ENCODE results near the gene JOSD1. TPM values are rescaled to one million over a fixed set of nuclear protein-coding genes. Genes with fewer than 3 reads are reported as not detected.

The JOSD1 gene
- polyA plus RNA-seq = 10 to 100 TPM; 22.5 to 37.8 (median 34.1) TPM

DNA sequence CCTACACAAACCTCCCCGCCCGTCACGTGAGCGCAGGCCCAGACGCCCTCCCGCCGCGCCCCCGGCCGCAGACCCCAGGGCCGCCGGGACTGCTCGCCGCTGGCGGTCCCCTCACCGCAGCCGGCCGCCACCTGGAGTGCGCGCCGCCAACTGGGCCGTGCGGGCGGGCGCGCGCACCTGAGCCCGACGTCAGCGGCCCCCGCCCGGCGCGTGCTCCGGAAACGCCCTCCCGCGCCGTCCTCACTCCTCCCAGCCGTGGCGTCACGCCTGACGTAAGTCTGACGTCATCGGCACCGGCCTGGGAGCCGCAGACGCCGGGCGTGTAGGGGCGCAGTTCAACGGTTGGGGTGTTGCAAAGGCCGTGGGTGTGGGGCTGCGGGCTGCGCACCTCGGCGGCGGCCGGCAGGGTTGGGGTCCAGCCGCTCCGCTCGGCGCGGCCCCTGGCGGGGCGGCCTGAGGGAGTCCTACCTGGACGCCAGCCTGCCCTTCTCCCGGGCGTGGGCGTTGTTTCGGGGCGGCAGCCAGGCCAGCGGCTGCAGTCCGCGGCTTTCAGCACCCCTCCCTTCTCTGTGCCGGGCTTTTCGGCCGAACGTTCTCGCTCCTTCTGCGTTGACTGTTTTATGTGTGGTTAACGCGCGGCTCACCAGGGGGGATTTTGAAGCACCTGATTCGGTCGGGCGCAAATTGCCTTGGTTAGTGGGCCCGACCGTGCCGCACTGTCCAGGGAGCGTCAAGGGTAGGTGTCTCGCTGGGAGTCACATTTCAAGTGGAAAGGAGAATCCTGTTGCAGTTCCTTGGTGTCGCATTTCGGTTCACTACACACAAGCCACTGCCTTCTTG lies at the start of gene JOSD1:
JOSD1 (minus strand) TSS at position 155 of the 840 bp plus-strand sequence. CDS start 956 bp downstream, outside the sequence.
- WGBS, 3 donors = 0 to 1% (median 1%) methylated on average over 67 to 94 of the region's 94 CpGs
- H3K27ac ChIP-seq (ENCODE audit: low read depth, low read length) = peak within 1 kb of the TSS; percentile 51

DNA sequence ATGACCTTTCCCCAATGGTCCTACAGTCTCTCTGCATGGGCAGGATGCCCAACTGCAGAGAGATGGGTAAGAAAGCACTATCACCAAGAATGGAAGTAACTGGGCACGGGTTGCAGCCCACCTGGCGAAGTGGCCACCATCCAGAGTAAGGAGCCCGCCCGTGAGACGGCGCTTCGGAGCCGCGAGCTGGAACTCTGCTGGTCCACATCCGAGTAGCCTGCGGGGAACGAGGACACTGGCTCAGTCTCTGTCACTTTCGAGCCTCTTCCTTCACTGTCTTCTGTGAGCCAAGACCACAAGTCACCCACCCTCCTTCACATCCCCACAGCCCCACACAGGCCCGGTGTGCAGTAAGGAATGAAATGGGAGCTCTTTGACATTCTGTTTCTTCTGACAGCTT lies 49.4 kb upstream of the JOSD1 start:
- WGBS, 3 donors = 91 to 95% (median 93%) methylated on average over 14 of the region's 14 CpGs
- no peak overlapping the region for H3K27ac ChIP-seq (ENCODE audit: low read depth, low read length)

DNA sequence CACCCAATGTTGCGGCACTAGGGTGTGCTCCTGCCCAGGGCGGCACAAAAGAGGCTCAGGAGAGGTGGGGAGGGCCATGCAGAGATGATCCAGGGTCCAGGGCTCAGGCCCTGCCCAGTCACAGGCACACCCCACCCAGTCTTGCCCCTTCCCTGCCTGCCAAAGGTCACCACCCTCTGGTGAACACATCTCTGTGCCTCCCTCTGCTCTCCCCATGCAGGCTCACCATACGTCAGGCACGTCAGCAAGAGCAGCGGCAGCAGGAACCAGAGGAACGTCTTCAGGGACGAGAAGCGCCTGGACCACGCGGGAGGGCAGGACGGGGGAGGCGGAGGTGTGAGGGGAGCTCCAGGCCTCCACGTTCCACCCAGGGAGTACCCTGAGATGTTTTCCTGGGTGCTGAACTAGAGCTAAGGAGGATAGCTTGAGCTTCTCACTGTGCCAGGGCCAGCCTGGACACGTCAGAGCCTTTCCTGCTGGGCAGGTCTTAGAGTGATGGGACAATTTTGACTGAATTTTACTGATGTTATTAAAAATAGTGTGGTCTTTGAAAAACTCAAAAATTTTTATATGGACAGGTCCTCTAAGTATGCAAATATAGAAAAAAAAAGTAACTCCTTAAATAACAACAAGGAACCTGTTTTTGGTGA lies 47.9 kb upstream of the JOSD1 start:
- H3K27ac ChIP-seq (ENCODE audit: low read depth, low read length) = no peak overlapping the region

DNA sequence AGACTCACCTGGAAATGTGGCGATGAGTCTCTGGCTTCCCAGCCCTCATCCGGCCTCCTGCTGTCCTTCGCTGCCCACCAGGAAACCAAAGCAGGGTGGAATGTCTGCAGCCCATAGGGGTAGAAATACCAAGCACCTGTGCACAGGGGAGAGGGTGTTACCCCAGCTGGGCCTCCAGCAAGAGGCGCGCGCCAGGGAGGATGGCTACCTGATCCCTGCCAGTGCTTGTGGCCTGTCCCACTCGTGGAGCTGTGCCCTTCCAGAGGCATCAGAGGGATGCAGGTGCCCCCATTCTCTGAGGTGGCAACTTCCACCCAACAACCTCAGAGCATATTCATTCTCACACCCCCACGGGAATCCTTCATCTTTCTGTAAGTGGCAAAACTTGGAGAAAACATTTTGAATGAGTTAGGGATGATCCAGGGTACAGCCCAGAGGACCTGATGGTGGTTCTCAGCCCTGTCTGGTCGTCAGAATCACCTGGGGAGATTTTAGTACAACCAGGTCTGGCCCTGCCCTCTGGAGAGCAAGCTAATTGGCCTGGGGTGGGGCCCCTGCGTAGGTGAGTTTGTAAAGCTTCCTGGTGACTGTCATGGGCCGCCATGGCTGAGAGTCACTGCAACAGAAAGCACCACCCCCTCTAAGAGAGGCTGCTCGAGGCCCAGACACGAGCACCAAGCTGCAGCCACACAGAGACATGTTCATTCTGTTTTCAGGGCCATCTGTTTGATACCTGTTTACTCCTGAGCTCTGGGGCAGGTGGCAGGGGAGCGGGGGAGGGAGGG lies 45.1 kb upstream of the JOSD1 start:
- H3K27ac ChIP-seq (ENCODE audit: low read depth, low read length) = no peak overlapping the region
- 89 to 93% (median 90%) methylated on average over 13 to 14 of the region's 14 CpGs for WGBS, 3 donors

More for the DNA sequence above, 47.9 kb upstream of the JOSD1 start:
- 79 to 86% (median 85%) methylated on average over 14 of the region's 14 CpGs for WGBS, 3 donors

DNA sequence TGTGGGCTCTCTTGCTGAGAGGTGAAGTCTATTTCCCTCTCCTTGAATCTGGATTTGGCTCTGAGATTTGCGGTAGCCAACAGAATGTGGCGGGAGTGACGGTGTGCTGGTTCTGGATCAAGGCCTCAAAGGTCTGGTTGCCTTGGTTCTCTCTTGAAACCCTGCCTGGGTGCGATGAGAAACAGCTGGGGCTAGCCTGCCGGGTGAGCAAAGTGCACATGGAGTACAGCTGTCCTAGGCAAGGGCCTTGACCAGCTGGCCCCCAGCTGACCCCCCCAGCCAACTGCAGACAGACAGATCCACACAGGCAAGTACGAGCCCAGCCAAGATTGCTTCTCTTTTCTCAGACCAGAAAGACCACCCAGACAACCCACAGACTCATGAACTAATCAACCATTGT lies 44.2 kb upstream of the JOSD1 start:
- no peak overlapping the region for H3K27ac ChIP-seq (ENCODE audit: low read depth, low read length)
- WGBS, 3 donors = 68 to 91% (median 82%) methylated on average over 6 of the region's 6 CpGs

DNA sequence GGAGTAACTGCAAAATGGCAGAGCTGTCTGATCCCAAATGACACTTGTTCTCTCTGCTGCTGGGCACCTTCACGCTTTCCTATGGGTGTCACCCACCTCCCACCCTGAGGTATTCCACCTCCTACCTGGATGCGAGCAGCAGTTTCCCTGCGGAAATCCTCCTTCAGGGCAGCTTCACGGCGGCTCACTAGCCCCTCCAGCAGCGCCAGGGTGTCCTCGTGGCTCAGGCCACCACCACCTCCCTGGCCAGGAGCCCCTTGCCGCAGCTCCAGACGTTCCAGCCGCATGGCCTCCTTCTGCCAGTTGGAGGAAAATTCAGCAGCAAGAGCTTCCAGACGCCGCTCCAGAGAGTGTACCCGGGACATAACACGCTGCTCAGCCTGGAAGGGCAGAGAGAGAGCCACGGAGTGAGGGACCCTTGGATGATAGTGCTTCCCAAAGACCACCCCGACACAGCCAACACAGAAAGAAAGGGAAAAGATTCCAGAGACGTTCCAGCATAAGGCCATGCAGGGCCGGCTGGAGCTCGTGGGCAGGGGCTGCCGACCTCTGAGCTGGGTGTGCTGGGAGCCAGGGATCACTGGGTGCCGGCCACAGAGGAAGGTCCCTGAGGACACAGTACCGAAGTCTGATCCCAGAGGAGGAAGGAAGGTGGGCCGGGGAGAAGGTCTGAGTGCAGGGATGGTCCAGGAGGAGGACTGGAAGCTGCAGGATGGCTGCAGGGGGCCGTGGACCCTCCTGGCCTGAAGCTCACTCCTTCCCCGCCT lies 41.6 kb upstream of the JOSD1 start:
- WGBS, 3 donors = 90 to 94% (median 93%) methylated on average over 25 of the region's 25 CpGs

DNA sequence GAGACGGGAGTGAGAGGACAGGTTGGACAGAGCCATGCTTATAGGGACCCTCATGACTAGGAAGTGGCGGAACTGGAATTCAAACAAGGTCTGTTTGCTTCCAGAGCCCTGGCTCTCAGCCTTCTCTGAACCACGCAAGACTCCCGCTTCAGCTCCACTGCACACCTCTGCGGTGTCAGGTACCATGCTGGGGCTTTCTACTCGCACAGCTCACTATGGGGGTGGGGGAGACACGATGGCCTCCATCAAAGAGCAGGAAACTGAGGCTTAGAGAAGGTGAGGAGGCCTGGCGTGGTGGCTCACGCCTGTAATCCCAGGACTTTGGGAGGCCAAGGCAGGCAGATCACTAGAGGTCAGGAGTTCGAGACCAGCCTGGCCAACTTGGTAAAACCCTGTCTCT lies 40.8 kb upstream of the JOSD1 start:
- no peak overlapping the region for H3K27ac ChIP-seq (ENCODE audit: low read depth, low read length)

More for the DNA sequence above, 41.6 kb upstream of the JOSD1 start:
- H3K27ac ChIP-seq (ENCODE audit: low read depth, low read length) = no peak overlapping the region

DNA sequence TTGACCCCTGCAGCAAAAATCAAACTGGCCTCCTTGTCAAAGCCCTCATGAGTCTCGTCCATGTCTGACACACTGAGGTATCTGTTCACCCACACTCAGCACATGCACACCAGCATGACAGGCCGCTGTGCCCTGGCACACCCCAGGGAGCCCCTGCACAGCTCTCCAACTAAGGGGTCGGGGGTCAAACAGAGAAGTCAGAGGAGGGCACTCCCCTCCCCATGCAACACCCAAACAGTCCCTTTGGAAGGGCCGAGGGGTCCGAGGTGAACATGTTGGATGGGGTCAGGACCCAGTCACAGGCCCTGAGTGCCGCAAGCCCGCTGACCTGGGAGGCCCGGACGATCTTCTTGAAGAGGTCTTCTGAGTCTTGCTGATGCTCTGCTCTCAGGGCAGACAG lies 40.4 kb upstream of the JOSD1 start:
- 91 to 93% (median 92%) methylated on average over 9 of the region's 9 CpGs for WGBS, 3 donors
- no peak overlapping the region for H3K27ac ChIP-seq (ENCODE audit: low read depth, low read length)

More for the DNA sequence above, 40.8 kb upstream of the JOSD1 start:
- WGBS, 3 donors = 93 to 96% (median 94%) methylated on average over 10 of the region's 10 CpGs

DNA sequence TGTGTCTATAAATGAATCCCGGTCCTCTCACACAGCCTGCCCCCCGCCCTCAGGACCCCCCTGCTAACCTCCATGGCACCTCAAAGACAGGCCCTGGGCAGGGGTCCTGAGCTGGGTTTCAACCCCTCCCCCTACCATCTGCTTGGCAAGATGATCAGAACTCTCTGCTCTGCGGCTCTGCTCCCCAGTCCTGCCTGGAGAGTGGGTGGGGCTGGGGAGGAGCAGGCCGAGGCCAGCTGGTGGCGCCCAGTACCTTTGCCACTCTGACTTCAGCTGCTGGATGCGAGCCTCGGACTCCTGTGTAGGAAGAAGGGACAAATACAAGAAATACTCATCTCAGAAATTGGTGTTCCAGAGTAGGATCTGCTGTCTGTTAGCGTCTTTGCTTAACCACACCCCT lies 40.0 kb upstream of the JOSD1 start:
- H3K27ac ChIP-seq (ENCODE audit: low read depth, low read length) = no peak overlapping the region
- WGBS, 3 donors = 79 to 86% (median 84%) methylated on average over 8 of the region's 8 CpGs

DNA sequence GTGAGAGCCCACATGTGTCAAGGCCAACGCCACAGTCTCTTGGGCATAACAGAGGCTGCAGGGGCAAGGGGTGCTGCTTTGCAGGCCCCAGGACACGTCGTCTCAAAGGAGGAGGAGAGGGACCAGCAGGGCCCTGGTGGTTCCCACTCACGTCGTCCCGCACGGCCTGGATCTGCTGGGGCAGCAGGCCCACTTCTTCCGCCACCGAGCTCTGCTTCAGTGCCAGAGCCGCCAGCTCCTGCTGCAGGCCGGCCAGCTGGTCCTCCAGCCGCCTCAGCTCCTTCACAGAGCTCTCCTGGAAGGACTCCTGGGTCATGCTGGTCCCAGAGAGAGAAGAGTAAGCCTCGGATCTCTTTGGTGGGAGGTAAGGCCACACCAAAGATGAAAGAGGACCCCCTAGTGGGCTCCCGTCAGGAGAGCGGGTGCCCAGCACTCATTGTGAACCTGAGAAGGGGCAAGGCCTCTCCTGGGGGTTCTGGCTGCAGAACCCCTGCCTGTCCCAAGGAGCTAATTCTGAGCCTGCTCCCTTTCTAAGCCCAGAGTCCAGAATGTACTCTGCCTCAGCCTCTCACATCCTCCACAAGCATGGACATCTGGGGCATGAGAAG lies 39.5 kb upstream of the JOSD1 start:
- 90 to 92% (median 91%) methylated on average over 14 to 15 of the region's 15 CpGs for WGBS, 3 donors
- no peak overlapping the region for H3K27ac ChIP-seq (ENCODE audit: low read depth, low read length)

DNA sequence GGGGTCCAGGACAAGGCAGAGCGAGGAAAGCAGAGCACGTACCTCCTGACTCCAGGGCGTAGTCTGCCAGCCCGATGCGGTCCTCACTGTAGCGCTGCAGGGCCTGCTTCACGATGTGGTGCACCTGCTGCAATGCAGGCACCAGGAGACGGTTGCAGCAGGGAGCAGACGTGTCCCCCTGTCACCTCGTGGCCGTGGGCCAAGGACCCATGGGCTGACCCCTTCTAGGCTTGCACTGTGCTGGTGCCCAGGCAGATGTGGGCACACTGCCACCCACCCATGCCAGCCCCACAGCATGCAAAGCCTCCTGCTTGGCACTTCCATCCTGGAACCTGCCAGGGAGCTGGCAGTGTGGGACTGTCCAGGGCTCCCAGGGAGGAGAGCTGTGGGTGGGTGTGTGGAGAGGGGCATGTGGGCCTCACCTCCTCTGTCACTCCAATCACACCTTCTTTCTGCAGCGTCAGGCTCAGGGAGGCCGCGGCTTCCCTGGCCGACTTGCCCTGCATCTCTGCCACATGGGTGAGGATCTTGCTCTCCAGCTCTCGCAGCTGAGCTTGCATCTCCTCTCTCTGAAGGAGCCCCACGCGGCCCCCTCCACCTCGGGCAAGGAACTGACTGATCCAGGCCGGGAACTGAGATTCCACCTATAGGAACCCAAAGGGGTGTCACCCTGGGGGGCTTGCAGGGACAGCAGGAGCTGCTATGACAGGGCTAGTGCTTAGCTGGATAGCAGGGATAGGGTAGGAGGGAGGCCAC lies 38.7 kb upstream of the JOSD1 start:
- no peak overlapping the region for H3K27ac ChIP-seq (ENCODE audit: low read depth, low read length)
- 90 to 94% (median 92%) methylated on average over 20 of the region's 20 CpGs for WGBS, 3 donors

DNA sequence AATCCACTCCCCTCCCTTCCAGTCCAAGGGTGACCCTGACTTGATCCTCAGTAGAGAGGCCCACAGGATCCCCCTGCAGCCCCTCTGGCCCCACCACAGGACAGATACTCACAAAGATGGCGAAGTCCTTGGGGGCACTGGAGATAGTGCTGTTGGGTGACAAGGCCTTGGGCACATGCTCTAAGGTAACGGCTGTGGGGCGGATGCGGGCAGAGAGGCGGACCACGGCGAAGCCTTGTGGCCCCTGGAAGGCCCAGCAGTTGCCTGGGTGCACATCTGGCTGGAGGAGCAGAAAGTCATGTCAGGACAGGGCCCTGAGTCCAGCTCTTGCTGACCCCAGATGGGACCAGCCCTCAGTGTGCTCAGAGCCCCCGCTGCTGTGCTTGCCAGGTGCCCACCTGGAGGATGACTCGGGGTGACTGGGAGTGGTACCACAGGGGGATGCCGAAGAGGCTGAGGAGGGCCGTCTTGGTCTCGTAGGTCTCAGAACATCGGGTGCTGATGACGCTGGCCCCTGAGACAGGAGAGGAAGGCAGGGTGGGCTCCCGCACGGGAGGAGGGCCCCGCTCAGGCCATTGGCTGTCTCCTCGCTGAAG lies 37.8 kb upstream of the JOSD1 start:
- WGBS, 3 donors = 94 to 95% (median 94%) methylated on average over 18 of the region's 18 CpGs

DNA sequence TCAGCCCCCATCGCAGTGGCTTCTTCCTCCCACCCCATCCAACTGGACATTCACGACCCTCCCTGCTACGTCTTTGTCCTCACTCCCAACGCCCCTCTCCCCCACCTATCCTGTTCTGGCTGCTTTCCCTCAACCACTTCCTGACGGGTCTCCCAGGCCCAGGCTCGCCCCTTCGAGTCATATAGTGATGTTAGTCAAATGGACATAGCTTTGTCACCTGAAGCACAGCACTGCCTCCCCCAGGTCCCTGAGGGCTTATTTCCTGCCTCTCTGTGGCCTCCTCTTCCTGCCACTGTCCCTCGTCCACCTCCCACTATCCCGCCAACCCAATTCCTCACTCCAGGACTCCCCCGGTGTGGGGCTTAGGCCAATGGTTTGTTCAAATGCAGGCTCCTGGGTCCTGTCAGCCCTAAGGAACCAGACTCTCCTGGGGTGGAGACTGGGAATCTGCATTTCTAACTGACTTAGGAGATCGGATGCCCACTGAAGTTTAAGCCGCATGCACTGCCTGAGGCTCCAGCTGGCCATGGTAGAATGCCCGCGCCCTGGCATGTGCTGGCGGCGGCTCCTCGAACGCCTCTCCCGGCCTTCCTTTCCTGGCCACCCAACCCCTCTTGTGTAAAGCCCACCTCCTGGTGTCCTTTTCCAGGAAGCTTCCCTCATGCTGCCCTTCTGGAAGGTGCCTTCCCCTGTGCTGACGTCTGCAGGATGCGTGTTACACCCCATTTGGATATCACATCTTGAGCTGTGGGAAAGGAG lies 36.7 kb upstream of the JOSD1 start:
- H3K27ac ChIP-seq (ENCODE audit: low read depth, low read length) = no peak overlapping the region
- 75 to 92% (median 77%) methylated on average over 21 of the region's 21 CpGs for WGBS, 3 donors

More for the DNA sequence above, 37.8 kb upstream of the JOSD1 start:
- no peak overlapping the region for H3K27ac ChIP-seq (ENCODE audit: low read depth, low read length)

DNA sequence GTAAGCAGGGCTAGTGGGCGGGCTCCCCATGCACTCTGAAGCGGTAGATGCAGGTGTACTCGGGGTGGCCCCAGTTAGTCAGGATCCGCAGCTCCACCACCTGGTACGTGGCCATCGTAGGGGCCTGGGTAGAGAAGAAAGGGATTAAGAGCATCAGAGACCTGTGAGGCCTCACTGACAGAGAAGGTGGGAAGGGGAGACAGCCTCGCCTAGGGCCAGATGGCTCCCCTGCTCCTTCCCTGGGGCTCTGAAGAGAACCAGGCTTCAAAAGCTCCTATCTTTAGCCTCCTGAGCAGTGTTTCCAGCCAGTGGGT lies 35.5 kb upstream of the JOSD1 start:
- no peak overlapping the region for H3K27ac ChIP-seq (ENCODE audit: low read depth, low read length)
- 87 to 90% (median 88%) methylated on average over 7 of the region's 7 CpGs for WGBS, 3 donors

DNA sequence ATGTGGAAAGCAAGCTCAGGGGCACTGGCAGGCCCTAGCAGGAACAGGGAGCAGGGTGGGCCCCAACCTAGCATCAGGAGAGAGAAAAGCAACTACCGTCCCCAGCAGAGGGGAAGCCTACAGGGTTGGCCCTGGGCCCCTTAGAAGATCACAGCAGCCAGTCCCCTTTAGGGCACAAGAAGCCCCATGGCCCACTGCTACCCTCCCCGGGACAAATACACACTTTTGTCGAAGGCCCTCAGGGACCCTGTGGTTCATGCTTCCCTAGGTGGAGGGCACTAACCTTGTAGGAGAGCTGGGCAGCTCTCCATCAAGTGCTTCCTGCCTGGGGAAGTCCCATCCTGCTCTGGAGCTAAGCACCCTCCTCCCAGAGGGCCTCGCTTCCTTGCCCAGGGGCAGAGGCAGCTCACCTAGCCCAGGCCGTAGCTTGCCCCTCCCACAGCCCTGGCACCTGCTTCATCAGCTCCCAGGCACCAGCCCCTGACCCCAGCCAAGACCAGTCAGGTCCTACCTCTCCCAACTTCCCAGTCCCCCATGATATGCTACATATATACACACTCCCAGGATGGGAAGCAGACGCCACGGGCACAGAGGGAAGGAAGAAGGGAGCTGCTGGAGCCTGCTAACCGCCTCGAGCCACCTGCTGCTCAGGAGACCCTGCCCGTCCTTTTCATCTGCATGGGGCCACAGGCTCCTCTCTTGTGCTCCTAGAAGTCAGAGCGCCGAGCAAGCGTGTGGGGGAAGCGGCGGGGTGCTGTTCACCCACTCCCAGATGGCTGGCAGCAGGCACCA lies 34.9 kb upstream of the JOSD1 start:
- no peak overlapping the region for H3K27ac ChIP-seq (ENCODE audit: low read depth, low read length)
- WGBS, 3 donors = 73 to 87% (median 76%) methylated on average over 15 of the region's 15 CpGs

DNA sequence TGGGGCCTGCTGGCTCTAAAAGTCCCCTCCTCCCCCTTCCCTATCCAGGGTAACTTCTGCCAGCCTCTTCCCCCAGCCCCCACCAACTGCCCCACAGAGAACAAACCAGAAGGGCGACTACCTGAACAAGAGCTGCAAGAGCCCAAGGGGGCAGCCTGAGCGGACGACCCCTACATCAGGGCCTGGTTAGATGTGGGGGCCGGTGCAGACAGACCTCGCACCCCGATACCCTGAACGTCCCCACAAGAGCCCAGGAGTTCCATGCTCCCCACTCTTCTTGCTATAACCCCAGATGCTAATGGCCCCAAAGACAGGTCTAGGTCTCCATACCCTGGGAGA lies 34.4 kb upstream of the JOSD1 start:
- H3K27ac ChIP-seq (ENCODE audit: low read depth, low read length) = no peak overlapping the region
- whole genome bisulfite sequencing, 3 donors = 95 to 98% (median 95%) methylated on average over 6 to 7 of the region's 7 CpGs
